ENCODE results near the gene LYZ.

LYZ gene

GRCh38 chr12:69345077-69345476, 3.1 kb upstream of the LYZ start:
- ChIA-PET CTCF (no interaction called here), POLR2A (no interaction called here)
- TF ChIP-seq BHLHE40 (IDR thresholded peaks at IDR 0.05; ENCODE audit: borderline replicate concordance), result no peak
- no peak for TF ChIP-seq LEF1 (IDR thresholded peaks at IDR 0.05; ENCODE audit: borderline replicate concordance)
- TF ChIP-seq FOXA1 (IDR thresholded peaks at IDR 0.05), result no peak
- no peak for TF ChIP-seq TARDBP (IDR thresholded peaks at IDR 0.05)
- TF ChIP-seq ELF4 (IDR thresholded peaks at IDR 0.05), result no peak
- TF ChIP-seq SP1 (IDR thresholded peaks at IDR 0.05), result no peak
- no peak for TF ChIP-seq FOXM1 (IDR thresholded peaks at IDR 0.05; ENCODE audit: borderline replicate concordance)
- TF ChIP-seq L3MBTL2 (conservative IDR thresholded peaks at IDR 0.05), result no peak
- TF ChIP-seq FOXK2 (IDR thresholded peaks at IDR 0.05), result no peak
- no peak for TF ChIP-seq SUZ12 (IDR thresholded peaks at IDR 0.05)
- no peak for TF ChIP-seq CTBP1 (IDR thresholded peaks at IDR 0.05; ENCODE audit: borderline replicate concordance)
- TF ChIP-seq, protein P1, sequence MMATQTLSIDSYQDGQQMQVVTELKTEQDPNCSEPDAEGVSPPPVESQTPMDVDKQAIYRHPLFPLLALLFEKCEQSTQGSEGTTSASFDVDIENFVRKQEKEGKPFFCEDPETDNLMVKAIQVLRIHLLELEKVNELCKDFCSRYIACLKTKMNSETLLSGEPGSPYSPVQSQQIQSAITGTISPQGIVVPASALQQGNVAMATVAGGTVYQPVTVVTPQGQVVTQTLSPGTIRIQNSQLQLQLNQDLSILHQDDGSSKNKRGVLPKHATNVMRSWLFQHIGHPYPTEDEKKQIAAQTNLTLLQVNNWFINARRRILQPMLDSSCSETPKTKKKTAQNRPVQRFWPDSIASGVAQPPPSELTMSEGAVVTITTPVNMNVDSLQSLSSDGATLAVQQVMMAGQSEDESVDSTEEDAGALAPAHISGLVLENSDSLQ (IDR thresholded peaks at IDR 0.05), result no peak
- TF ChIP-seq ARNT (IDR thresholded peaks at IDR 0.05), result no peak
- DNase-seq (ENCODE audit: extremely low spot score), result no peak

GRCh38 chr12:69345742-69346141, 2.4 kb upstream of the LYZ start:
- TF ChIP-seq SP1 (IDR thresholded peaks at IDR 0.05), result no peak
- no peak for TF ChIP-seq BHLHE40 (IDR thresholded peaks at IDR 0.05; ENCODE audit: borderline replicate concordance)
- TF ChIP-seq, protein P1 (IDR thresholded peaks at IDR 0.05), result no peak
- TF ChIP-seq HDGF (IDR thresholded peaks at IDR 0.05; ENCODE audit: borderline replicate concordance), result no peak
- no peak for TF ChIP-seq TARDBP (IDR thresholded peaks at IDR 0.05)
- TF ChIP-seq ARNT (IDR thresholded peaks at IDR 0.05), result no peak
- no peak for TF ChIP-seq FOXK2 (IDR thresholded peaks at IDR 0.05)
- TF ChIP-seq ZNF384 (IDR thresholded peaks at IDR 0.05), result no peak
- no peak for TF ChIP-seq FOXM1 (IDR thresholded peaks at IDR 0.05; ENCODE audit: borderline replicate concordance)
- no peak for TF ChIP-seq NFRKB (IDR thresholded peaks at IDR 0.05)
- no peak for TF ChIP-seq ELF4 (IDR thresholded peaks at IDR 0.05)
- TF ChIP-seq LEF1 (IDR thresholded peaks at IDR 0.05; ENCODE audit: borderline replicate concordance), result no peak
- TF ChIP-seq SUZ12 (IDR thresholded peaks at IDR 0.05), result no peak
- no peak for TF ChIP-seq FOXA1 (IDR thresholded peaks at IDR 0.05)
- TF ChIP-seq L3MBTL2 (conservative IDR thresholded peaks at IDR 0.05), result no peak
- no peak for TF ChIP-seq CTBP1 (IDR thresholded peaks at IDR 0.05; ENCODE audit: borderline replicate concordance)
- ChIA-PET POLR2A (no interaction called here), CTCF (no interaction called here)
- DNase-seq (ENCODE audit: extremely low spot score), result no peak

GRCh38 chr12:69350002-69350626, 1.9 kb downstream of the LYZ start:
- no peak for DNase-seq (ENCODE audit: extremely low spot score)
- POLR2A ChIA-PET, result interaction anchor here (1.0 kb wide), 1 partner anchor 8 kb away, joined by 3 read pairs; no protein-coding TSS in a partner anchor
- no peak for TF ChIP-seq SP1 (IDR thresholded peaks at IDR 0.05)
- TF ChIP-seq BHLHE40 (IDR thresholded peaks at IDR 0.05; ENCODE audit: borderline replicate concordance), result no peak
- TF ChIP-seq FOXA1 (IDR thresholded peaks at IDR 0.05), result no peak
- no peak for TF ChIP-seq HDGF (IDR thresholded peaks at IDR 0.05; ENCODE audit: borderline replicate concordance)
- no peak for TF ChIP-seq SUZ12 (IDR thresholded peaks at IDR 0.05)
- no peak for TF ChIP-seq NFRKB (IDR thresholded peaks at IDR 0.05)
- no peak for TF ChIP-seq CTBP1 (IDR thresholded peaks at IDR 0.05; ENCODE audit: borderline replicate concordance)
- CTCF ChIA-PET, result interaction anchor here (0.8 kb wide), 1 partner anchor 8 kb away, joined by 3 read pairs; no protein-coding TSS in a partner anchor

DNA sequence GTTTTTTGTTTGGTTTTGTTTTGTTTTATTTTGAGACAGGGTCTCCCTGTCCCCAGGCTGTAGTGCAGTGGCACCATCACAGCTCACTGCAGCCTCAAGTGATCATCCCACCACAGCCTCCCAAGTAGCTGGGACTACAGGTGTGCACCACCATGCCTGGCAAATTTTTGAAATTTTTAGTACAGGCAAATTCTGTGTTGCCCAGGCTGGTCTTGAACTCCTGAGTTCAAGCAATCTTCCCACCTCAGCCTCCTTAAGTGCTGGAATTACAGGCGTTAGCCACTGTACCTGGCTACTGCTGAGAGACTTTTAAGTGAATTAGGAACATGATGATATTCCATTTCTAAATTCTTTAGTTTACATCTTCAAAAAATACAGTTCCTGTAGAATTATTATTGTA, 2.6 kb downstream of the LYZ start:
- POLR2A ChIA-PET, result no interaction called here
- no peak for DNase-seq (ENCODE audit: extremely low spot score)
- TF ChIP-seq SP1 (IDR thresholded peaks at IDR 0.05) (no peak), ELF4 (IDR thresholded peaks at IDR 0.05) (no peak), BHLHE40 (IDR thresholded peaks at IDR 0.05; ENCODE audit: borderline replicate concordance) (no peak), LEF1 (IDR thresholded peaks at IDR 0.05; ENCODE audit: borderline replicate concordance) (no peak), ZNF384 (IDR thresholded peaks at IDR 0.05) (no peak), ARNT (IDR thresholded peaks at IDR 0.05) (no peak), FOXM1 (IDR thresholded peaks at IDR 0.05; ENCODE audit: borderline replicate concordance) (no peak), TARDBP (IDR thresholded peaks at IDR 0.05) (no peak), SUZ12 (IDR thresholded peaks at IDR 0.05) (no peak), FOXA1 (IDR thresholded peaks at IDR 0.05) (no peak), NFRKB (IDR thresholded peaks at IDR 0.05) (no peak), L3MBTL2 (conservative IDR thresholded peaks at IDR 0.05) (no peak)
- TF ChIP-seq, protein P1 (IDR thresholded peaks at IDR 0.05), result no peak
- CTCF ChIA-PET, result no interaction called here

DNA sequence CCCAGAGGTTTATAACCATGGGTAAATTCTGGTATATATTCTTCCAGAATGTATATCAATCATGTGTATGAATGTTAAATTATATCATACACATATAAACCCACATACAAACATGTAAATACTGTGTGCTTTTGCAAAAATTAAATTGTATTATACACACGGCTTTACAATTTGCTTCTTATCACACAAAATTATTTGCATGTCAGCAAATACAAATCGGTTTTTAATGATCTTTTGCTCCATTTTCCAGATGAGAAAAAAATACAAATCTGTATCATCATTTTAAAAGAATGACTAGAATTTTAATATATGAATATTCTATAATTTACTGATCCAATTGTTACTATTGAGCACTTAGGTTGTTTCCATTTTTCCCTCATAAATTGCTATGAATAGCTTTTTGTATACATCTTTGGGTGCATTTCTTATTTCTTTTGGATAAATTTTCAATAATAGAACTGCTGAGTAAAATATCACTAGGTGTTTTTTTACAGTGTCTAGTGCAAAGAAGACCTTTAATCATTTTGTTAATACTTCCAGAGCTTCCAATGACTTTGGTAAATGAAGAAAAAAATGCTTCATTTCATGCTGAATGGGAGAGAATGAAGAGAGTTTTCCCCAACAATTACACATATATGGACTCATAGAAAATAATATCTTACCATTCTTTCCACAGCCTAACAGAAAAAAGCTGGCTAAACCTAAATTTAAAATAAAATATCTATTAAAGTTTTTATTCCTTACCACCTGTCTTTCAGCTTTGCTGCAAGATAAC, 3.5 kb downstream of the LYZ start:
- no peak for DNase-seq (ENCODE audit: extremely low spot score)
- ChIA-PET POLR2A (no interaction called here), CTCF (no interaction called here)
- no peak for TF ChIP-seq LEF1 (IDR thresholded peaks at IDR 0.05; ENCODE audit: borderline replicate concordance)
- TF ChIP-seq HDGF (IDR thresholded peaks at IDR 0.05; ENCODE audit: borderline replicate concordance), result no peak
- TF ChIP-seq, protein P1 (IDR thresholded peaks at IDR 0.05), result no peak
- no peak for TF ChIP-seq ARNT (IDR thresholded peaks at IDR 0.05)
- no peak for TF ChIP-seq CTBP1 (IDR thresholded peaks at IDR 0.05; ENCODE audit: borderline replicate concordance)
- no peak for TF ChIP-seq SUZ12 (IDR thresholded peaks at IDR 0.05)
- TF ChIP-seq ZNF384 (IDR thresholded peaks at IDR 0.05), result no peak
- TF ChIP-seq TARDBP (IDR thresholded peaks at IDR 0.05), result no peak
- TF ChIP-seq FOXM1 (IDR thresholded peaks at IDR 0.05; ENCODE audit: borderline replicate concordance), result no peak
- TF ChIP-seq NFRKB (IDR thresholded peaks at IDR 0.05), result no peak
- no peak for TF ChIP-seq L3MBTL2 (conservative IDR thresholded peaks at IDR 0.05)
